NCI-H2081 treated with DMSO at 0.1 percent for 48 hours (cell line): ENCODE data around the gene IQCC.
"Not testable (repeated sequence)": the region's sequence is repeated elsewhere in the genome, so short reads cannot be mapped to it uniquely, and the experiment has no call there.

Experiments used
- DNase-seq: peaks from one replicate; lab custom pipeline; 2025; lab: John Stamatoyannopoulos, UW

Gene IQCC

GRCh38 chr1:32205401-32206370 is at the start of gene IQCC:
Gene IQCC, plus strand, starts transcription at chr1:32205671. Its CDS starts 11 bp downstream, at chr1:32205682.
- DNase-seq: peak; percentile 88

GRCh38 chr1:32159189-32159588 is 46.3 kb upstream of the IQCC start:
- no peak for DNase-seq

GRCh38 chr1:32163405-32163804 is 42.1 kb upstream of the IQCC start:
- DNase-seq: no peak

GRCh38 chr1:32165633-32166032 is 39.8 kb upstream of the IQCC start:
- DNase-seq: not testable (repeated sequence)

- DNase-seq: no peak
Measured at GRCh38 chr1:32170991-32171390, 34.5 kb upstream of the IQCC start.

GRCh38 chr1:32172621-32173245 is 32.7 kb upstream of the IQCC start:
- DNase-seq: no peak

- no peak for DNase-seq
Measured at GRCh38 chr1:32178380-32179192, 26.9 kb upstream of the IQCC start.

GRCh38 chr1:32179193-32179442 is 26.4 kb upstream of the IQCC start:
- no peak for DNase-seq

GRCh38 chr1:32179443-32180185 is 25.9 kb upstream of the IQCC start, which contains the start of gene TXLNA:
Gene TXLNA, plus strand, starts transcription at chr1:32179675. Its CDS starts 671 bp downstream, at chr1:32180346.
- DNase-seq: peak; percentile 83

GRCh38 chr1:32180186-32181060 is 25.0 kb upstream of the IQCC start:
- DNase-seq: no peak

GRCh38 chr1:32181065-32181464 is 24.4 kb upstream of the IQCC start:
- no peak for DNase-seq

GRCh38 chr1:32181563-32181962 is 23.9 kb upstream of the IQCC start:
- no peak for DNase-seq

GRCh38 chr1:32182060-32182459 is 23.4 kb upstream of the IQCC start:
- no peak for DNase-seq

GRCh38 chr1:32184650-32185049 is 20.8 kb upstream of the IQCC start:
- no peak for DNase-seq

- DNase-seq: no peak
Measured at GRCh38 chr1:32186077-32186476, 19.4 kb upstream of the IQCC start.

- DNase-seq: no peak
Measured at GRCh38 chr1:32186491-32186890, 19.0 kb upstream of the IQCC start.

GRCh38 chr1:32187850-32188249 is 17.6 kb upstream of the IQCC start:
- DNase-seq: no peak

GRCh38 chr1:32192220-32192948 is 13.1 kb upstream of the IQCC start:
- DNase-seq: no peak

- no peak for DNase-seq
Measured at GRCh38 chr1:32194984-32195383, 10.5 kb upstream of the IQCC start.

GRCh38 chr1:32195531-32195930 is 9.9 kb upstream of the IQCC start:
- no peak for DNase-seq
